ENCODE results near the gene IL17REL.
A peak's percentile ranks its signal among the peaks of the same experiment; 100 is the strongest.
"Not testable (repeated sequence)": the region's sequence is repeated elsewhere in the genome, so short reads cannot be mapped to it uniquely, and the experiment has no call there.

IL17REL gene

DNA sequence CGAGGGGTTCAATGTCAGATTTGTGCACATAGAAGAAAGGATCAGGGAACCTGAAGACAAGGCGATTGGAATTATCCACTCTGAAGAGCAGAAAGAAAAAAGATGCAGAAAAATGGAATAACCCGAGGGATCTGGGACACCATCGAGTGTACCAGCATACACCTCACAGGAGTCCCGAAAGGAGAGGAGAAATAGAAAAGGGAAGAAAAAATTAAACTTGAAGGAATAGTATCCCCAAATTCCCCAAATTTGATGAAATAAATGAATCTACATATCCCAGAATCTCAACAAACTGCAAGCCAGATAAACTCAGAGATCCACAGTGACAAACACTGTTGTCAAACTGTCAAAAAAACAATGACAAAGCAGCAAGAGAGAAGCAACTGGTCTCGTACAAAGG, 21.4 kb downstream of the IL17REL start:
- DNase-seq (ENCODE audit: low read depth, low spot score), result no peak

DNA sequence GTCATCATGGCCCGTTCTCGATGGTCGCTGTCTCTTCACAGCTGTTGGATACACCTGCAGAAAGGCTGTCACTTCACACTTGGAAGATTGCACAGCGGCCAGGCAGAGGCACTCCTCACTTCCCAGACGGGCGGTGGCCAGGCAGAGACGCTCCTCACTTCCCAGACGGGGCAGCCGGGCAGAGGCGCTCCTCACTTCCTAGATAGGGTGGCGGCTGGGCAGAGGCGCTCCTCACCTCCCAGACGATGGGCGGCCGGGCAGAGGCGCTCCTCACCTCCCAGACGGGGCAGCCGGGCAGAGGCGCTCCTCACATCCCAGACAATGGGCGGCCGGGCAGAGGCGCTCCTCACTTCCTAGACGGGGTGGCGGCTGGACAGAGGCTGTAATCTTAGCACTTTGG, 22.7 kb downstream of the IL17REL start:
- not testable (repeated sequence) for DNase-seq (ENCODE audit: low read depth, low spot score)

DNA sequence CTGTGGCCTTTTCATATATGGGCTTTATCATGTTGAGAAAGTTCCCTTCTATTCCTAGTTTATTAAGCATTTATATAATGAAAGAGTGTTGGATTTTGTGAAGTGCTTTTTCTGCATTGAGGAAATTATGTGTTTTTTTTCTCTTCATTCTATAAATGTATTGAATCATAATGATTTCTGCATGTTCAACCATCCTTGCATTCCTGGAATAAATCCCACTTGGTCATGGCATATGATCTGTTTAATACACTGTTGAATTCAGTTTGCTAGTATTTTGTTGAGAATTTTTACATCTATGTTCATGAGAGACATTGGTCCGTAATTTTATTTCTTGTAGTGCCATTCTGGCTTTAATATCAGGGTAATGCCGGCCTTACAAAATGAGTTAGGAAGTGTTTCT, 26.2 kb downstream of the IL17REL start:
- no peak for DNase-seq (ENCODE audit: low read depth, low spot score)

DNA sequence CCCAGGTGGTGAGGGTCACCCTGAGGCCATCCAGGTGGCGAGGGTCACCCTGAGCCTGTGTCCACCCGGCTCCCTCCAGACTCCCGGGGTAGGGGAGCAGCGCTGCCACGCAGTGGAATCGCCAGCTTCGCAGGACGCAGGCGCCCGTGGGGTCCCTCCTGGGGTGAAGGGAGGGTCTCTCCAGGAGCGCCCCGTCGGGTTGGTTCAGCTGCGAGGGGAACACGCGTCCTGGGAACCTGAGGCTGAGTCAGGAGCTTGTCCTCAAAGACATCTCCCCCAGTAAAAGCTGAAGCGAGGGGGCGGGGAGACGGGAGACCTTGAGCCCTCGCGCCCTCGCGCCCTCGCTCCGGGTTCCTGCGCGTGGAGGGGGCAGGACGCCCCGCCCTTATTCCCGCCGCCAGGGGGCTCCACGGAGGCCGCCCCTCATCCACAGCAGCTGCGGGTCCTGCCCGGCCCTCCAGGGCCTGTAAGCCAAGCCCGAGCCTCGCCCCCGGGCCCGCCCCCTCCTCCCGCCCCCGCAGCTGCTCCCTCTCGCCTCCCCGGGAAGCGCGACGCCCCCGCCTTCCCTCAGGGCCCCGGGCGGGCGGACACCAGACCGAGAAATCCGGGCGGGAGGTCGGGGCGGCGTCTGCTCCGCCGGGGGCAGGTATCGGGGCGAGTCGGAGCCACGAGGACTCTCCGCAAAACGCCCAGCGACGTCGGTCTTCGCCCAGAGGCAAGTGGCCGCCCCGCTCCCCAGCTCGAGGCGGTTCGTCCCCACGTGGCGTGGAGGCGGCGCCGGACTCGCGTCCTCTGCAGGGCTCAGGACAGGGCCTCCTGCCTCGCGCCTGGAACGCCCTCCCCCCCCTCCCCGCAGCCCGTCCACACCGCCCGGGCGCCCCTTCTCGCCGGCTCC, 29.2 kb downstream of the IL17REL start:
- no peak for DNase-seq (ENCODE audit: low read depth, low spot score)

DNA sequence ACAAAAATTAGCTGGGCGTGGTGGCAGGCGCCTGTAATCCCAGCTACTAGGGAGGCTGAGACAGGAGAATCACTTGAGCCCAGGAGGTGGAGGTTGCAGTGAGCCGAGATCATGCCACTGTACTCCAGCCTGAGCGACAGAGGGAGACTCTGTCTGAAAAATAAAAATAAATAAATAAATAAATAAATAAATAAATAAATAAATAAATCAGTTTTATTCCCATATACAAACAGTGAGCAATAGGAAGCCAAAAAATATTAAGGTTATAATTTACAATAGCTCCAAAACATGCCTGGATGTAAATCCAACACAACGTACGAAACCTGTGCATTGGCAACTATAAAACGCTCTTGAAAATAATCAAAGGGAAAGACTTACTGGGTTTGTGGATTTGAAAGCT, 30.8 kb downstream of the IL17REL start:
- DNase-seq (ENCODE audit: low read depth, low spot score), result not testable (repeated sequence)

DNA sequence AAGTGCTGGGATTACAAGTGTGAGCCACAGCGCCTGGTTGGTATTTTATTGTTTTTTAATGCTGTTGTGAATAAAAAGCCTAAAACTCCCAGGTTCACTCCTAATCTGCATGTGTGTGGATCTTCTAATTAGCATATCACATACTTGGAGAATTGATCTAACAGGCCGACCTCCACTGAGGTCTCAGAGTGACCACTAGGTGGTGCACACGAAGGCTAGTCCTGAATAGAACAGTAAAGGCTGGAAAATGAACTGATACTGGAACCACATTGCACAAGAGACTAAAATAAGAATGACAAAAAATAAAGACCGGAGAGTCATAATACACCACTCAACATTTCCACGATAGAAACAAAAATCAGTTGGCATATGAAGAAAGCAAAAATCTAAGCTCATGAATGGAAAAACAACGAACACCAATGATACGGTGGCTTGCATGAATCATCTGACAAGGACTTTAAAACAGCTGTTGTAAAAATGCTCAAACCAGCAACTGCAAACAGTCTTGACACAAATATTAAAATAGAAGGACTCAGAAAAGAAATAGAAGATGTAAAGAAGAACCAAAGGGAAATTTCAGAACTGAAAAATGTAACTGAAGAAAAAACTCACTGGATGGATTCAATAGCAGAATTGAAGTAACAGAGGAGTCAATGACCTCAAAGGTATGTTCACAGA, 32.8 kb downstream of the IL17REL start:
- DNase-seq (ENCODE audit: low read depth, low spot score), result no peak

DNA sequence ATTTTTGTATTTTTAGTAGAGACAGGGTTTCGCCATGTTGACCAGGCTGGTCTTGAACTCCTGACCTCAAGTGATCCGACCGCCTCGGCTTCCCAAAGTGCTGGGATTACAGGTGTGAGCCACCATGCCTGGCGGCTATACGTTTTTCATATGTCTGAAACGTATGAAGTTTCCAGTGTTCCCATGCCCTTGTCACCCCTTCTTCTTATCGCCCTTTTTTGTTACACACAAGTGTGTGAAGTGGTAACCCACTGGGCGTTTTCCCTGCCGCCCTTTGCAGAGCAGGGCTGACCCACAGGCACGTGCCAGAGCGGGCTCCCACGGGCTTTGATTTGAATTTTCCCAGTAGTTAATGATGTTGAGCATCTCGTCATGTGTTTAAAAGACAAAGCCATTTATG, 35.0 kb downstream of the IL17REL start:
- DNase-seq (ENCODE audit: low read depth, low spot score), result no peak

DNA sequence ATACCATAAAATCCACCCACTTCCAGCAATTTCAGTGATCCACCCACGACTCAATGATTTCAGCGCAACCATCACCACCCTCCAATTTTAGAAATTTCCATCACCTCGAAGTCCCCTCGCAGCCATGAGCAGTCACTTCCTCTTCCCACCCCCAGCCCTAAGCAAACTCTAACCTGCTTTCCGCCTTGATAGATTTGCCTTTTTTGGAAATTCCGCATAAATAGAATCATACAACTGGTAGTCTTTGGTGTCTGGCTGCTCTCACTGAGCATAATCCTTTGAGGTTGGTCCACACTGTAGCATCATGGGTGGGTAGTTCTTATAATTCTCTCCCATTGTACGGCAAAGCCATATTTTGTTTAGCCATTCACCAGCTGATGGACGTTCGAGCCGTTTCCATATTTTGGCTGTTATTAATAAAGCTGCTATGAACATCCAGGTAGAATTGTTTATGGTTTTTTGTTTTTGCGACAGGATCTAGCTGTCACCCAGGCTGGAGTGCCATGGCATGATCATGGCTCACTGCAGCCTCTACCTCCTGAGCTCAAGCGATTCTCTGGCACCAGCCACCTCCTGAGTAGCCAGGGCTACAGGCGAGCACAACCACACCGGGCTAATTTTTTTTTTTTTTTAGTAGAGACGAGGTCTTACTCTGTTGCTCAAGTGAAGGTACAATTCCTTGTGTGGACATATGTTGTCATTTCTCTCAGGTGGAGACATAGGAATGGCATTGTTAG, 36.0 kb downstream of the IL17REL start:
- no peak for DNase-seq (ENCODE audit: low read depth, low spot score)

DNA sequence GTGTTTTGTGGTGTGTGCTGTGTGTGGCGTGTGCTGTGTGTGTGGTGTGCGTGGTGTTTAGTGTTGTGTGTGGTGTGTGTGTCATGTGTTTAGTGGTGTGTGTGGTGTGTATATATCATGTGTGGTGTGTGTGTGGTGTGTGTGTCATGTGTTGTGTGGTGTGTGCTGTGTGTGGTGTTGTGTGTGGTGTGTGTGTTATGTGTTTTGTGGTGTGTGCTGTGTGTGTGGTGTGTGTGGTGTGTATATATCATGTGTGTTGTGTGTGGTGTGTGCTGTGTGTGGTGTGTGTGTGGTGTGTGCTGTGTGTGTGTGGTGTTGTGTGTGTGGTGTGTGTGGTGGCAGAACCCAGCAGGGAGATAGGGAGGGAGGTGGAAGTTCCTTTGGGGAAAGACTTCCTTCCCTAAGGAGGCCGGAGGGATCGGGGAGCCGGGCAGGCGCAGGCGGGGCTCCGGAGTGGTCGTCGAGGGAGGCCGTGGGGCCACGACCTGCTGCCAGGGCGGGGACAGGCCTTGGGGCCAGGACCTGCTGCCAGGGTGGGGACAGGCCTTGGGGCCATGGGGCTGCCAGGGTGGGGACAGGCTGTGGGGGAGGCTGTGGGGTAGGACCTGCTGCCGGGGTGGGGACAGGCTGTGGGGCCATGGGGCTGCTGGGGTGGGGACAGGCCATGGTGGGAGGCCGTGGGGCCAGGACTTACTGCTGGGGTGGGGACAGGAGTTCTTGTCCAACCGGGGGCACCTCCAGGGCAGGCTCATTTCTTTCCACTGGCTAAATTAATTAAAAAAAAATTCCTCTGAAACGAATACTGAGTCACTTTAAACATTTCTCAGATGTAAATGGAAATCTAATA, 36.8 kb downstream of the IL17REL start:
- DNase-seq (ENCODE audit: low read depth, low spot score), result no peak

DNA sequence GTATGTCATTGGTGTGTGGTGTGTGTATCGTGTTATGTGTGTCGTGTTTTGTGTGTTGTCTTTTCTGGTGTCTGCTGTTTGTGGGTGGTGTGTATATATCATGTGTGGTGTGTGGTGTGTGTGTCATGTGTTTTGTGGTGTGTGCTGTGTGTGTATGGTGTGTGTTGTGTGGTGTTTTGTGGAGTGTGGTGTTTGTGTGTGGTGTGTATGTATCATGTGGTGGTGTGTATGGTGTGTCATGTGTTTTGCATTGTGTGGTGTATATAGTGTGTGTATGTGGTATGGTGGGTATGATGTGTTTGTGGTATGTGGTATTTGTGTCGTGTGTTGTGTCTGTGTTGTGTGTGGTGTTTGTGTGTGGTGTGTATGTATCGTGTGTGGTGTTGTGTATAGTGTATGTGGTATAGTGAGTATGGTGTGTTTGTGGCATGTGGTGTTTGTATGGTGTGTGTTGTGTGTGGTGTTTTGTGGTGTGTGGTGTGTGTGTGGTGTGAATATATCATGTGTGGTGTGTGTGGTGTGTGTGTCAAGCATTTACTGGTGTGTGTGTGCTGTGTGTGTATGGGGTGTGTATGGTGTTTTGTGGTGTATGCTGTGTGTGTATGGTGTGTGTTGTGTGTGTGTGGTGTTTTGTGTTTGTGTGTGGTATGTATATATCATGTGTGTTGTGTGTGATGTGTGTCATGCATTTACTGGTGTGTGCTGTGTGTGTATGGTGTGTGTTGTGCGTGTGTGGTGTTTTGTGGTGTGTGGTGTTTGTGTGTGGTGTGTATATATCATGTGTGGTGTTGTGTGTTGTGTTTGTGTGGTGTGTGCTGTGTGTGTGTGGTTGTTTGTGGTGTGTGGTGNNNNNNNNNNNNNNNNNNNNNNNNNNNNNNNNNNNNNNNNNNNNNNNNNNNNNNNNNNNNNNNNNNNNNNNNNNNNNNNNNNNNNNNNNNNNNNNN, 39.3 kb downstream of the IL17REL start:
- DNase-seq (ENCODE audit: low read depth, low spot score), result no peak

DNA sequence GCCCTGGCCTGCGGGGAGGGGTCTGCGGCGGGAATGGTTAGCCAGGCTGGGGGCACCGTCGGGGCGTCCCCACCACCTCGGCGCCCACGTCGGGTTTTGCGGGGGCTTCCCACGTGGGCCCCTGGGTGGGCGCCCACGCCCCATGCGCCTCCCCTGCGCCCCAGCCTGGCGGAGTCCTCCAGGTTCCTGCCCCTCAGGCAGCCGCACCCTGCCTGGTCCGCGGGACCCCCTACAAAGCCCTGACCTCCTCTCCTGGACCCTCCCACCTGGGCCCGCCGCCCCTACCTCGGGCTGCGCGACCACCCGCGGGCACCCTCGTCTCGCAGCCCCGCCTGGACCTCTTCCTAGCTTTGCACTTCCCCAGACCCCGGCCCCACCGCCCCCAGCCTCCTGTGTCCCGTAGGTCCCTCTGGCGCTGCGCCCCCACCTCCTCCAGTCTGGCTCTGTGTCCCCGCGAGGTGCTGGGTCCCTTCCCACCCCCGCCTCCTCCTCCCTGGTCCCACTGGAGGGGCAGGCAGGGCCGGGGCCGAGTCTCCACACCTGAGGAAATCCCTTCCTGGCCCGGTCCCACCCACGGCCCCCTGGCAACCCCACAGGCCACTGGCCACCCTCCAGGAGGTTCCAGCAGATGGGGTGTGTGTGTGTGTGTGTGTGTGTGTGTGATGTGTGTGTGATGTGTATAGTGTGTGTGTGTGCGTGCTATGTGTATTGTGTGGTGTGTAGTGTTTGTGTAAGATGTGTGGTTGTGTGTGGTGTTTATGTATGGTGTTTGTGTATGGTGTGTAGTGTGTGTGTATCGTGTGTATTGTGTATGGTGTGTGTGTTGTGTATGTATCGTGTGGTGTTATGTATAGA, 40.2 kb downstream of the IL17REL start:
- DNase-seq (ENCODE audit: low read depth, low spot score), result no peak

DNA sequence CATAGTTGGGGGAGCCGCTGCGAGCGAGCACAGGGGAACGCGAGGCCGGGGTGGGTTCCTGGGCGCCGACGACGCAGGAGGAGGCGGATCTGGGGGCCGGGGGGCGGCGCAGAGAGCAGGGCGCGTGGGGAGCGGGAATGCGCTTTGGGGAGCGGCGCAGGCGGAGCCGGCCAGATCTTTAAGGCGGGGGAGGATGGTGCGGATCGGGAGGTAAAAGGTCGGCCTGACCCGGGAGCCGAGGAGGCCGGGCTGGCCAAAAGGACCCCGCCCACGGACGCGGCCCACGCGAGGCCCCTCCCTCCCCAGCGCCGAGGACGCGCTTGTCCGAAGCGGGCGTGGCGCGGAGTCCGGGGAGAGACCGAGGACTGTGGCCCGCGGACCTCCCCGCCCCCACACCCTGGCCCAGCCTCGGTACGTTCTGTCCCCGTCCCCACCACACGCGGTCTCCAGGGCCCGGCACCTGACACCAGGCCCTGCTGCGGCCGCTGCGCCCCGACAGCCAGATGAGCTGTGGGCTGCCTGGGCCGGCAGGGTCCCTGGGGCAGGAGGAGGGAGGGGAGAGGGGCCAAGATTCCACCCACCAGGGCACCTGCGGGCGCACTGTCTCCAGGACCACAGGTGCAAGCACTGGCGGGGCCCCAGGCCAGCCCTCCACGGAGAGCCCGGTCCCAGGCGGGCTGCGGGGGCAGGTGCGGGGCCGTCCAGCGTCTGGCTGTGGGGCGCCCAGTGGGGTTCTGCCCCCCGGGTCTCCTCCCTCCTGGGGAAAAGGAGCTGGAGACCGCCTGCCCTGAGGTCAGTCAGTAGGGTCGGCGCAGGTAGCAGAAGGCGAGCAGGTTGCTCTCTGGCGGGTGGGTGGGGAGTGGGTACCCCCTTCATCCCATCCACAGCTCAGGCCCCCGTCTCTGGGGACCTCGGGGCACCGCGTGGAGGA, 41.1 kb downstream of the IL17REL start:
- DNase-seq (ENCODE audit: low read depth, low spot score), result peak; percentile 56

DNA sequence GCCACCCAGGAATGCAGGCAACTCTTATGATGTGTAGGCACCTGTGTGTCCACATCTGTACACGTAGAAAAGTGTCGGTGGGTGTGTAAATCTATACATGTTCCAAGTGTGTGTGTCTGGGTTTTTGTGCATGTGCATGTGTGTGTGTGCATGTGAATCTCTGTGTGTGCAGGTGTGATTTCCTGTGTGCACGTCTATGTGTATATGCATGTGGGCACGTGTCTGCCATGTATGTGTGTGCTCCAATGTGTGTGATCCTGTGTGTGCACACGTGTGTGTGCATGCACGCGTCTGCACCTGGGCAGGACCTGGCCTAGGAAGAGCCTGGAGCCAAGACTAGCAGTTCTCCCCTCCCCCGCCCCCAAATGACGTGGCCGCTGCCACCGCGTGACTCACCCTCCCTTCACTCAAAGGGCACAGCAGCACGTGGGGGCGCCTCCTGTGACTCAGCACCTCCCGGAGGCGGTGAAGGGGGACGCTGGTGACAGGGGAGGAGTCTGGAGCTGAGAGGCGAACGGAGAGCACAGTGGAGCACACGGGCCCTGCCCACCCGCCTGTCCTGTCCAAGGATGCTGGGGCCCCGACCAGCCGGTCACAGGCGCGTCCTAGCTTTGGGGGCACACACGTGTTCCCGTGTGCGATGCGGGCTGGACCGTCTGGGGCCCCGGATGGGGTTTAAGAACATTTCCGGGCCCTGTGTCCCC, 41.9 kb downstream of the IL17REL start:
- DNase-seq (ENCODE audit: low read depth, low spot score), result peak; percentile 93

DNA sequence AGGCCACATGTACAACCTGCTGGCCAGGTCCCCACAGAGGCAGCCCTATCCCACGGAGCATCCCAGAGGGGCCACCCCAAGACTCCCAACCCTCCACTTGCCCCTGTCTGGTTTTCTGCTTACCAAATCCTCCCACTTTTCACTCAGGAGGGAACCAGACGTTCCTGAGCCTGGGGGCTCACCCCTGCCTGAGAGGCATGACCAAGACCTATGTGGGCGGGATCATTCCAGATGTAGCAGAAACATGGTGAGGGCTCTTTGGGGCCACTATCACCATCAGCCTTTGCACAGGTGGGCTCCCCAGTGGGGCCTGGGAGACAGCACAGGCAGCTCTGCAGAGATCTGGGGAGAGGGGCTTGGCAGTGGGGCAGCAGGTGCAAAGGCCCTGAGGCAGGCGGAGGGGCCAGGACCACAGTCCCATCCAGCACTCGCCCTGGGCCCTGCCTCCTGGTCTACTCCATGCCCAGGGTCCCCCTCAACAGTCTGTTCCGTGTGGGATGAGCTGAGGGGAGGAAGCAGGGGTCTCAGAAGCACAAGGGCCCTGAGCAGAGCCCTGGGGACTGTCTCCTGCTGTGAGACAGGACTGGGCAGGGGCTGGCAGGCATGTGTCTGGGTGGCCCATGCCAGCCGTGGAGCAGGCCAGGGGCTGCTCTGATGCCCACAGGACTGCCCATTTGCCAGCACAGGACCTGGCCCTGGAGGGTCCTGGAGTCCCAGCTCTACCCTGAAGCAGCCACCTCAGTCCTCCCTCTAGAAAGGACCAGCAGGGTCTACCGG, 42.6 kb downstream of the IL17REL start:
- no peak for DNase-seq (ENCODE audit: low read depth, low spot score)

DNA sequence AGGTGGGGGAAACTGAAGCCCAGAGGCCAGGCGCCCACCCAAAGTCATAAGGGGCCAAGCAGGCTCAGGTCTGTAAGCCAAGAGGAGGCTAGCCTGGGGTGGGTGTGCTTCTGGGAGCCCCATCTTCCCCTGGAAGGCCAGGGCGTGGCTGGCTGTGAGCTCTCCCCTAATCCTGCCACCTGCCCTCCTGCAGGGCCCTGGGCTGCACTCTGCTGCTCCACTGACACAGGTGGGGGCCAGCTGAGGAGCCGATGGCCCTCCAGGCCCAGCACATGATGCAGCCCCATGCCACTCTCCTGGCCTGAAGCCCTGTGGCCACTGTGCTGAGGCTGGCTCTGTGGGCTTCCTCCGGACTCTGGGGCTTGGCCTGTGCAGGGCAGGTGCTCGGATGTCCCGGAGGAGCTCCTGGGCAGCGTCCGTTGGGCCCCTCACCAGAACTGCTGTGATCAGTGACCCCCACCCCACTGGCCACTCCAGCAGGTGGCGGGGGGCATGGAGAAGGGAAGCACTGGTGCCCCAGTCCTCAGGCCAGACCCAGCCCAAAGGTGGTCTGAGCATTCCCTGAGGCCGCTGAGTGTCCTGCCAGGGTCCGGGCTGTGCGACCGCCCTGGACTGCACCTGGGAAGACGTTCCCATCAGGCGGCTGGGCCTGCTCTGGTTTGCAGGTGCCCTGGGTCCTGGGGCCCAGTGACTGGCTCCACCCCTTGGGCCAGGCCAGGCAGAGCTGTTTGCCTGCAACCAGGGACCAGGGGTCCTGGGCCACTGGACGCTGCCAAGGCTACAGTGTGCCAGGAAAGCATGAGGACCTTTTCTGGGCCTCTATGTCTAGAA, 43.5 kb downstream of the IL17REL start:
- no peak for DNase-seq (ENCODE audit: low read depth, low spot score)

DNA sequence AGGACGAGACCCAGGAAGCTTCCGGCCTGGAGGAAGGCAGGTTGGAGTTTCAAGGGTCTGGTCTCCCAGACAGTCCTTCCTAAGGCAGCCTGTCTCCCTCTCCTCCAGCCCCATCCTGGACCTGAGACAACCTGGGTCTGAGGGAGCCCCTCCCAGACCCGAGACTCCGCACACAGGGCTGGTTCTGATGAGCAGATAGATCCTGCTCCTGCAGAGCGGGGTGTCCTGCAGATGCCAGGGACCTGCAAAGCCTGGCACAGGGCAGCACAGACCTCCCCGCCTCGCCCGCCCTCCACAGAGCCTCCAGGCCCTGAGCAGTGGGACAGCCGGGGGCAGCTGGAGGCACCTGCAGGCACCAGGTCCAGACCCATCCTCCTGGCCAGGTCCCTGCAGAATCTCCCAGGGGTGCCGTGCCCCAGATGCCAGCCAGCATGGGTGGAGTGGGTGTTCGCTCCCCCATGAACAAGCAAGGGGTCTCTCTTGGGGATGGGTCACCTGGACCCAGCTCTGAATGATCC, 44.2 kb downstream of the IL17REL start:
- no peak for DNase-seq (ENCODE audit: low read depth, low spot score)
